HG03558 (cell line): ENCODE results near the gene GPR68.
"Not testable (repeated sequence)": the region's sequence is repeated elsewhere in the genome, so short reads cannot be mapped to it uniquely, and the experiment has no call there.

Experiments
- ATAC-seq: cut with Tn5 transposase; IDR thresholded peaks from one replicate; pipeline ENCODE4 v1.9.1; 2021; ENCODE audit warnings: moderate number of reproducible peaks; ENCODE audit not compliant: unreplicated experiment; ENCODE audit errors: extremely low read depth

GPR68 gene

GRCh38 chr14:91254461-91254860 lies 10.0 kb upstream of the GPR68 start:
- no peak for ATAC-seq

GRCh38 chr14:91253795-91254323 lies 9.4 kb upstream of the GPR68 start:
- ATAC-seq, result no peak

GRCh38 chr14:91252871-91253794 lies 8.6 kb upstream of the GPR68 start:
- ATAC-seq, result no peak

GRCh38 chr14:91250912-91251311 lies 6.4 kb upstream of the GPR68 start:
- no peak for ATAC-seq

GRCh38 chr14:91249841-91250616 lies 5.5 kb upstream of the GPR68 start:
- ATAC-seq, result peak; percentile 92

GRCh38 chr14:91246051-91246852 lies 1.7 kb upstream of the GPR68 start:
- no peak for ATAC-seq

GRCh38 chr14:91245616-91246015 lies 1.1 kb upstream of the GPR68 start:
- ATAC-seq, result not testable (repeated sequence)

- ATAC-seq, result no peak
These were observed 525 bp upstream of the GPR68 start for GRCh38 chr14:91245029-91245428.

GRCh38 chr14:91243074-91243471 lies 1.4 kb downstream of the GPR68 start:
- no peak for ATAC-seq

GRCh38 chr14:91242635-91243034 lies 1.9 kb downstream of the GPR68 start:
- no peak for ATAC-seq

GRCh38 chr14:91241863-91242262 lies 2.6 kb downstream of the GPR68 start:
- no peak for ATAC-seq

GRCh38 chr14:91238661-91239060 lies 5.8 kb downstream of the GPR68 start:
- ATAC-seq, result no peak

- ATAC-seq, result no peak
These were observed 6.4 kb downstream of the GPR68 start for GRCh38 chr14:91238085-91238484.

- no peak for ATAC-seq
These were observed 7.3 kb downstream of the GPR68 start for GRCh38 chr14:91237219-91237618.

GRCh38 chr14:91235841-91236240 lies 8.7 kb downstream of the GPR68 start:
- no peak for ATAC-seq

GRCh38 chr14:91234791-91235114 lies 9.8 kb downstream of the GPR68 start:
- ATAC-seq, result no peak

GRCh38 chr14:91233936-91234790 lies 10.3 kb downstream of the GPR68 start:
- ATAC-seq, result no peak

GRCh38 chr14:91232603-91233002 lies 11.9 kb downstream of the GPR68 start:
- ATAC-seq, result no peak

GRCh38 chr14:91232052-91232451 lies 12.5 kb downstream of the GPR68 start:
- ATAC-seq, result no peak

- ATAC-seq, result no peak
These were observed 13.1 kb downstream of the GPR68 start for GRCh38 chr14:91231446-91231845.
